Measurements from ENCODE around the gene SNX25. TPM values are rescaled to one million over a fixed set of nuclear protein-coding genes. Genes with fewer than 3 reads are reported as not detected.

Gene SNX25
- total RNA-seq, 1 donor from 2014 or later = 10.9 TPM

DNA sequence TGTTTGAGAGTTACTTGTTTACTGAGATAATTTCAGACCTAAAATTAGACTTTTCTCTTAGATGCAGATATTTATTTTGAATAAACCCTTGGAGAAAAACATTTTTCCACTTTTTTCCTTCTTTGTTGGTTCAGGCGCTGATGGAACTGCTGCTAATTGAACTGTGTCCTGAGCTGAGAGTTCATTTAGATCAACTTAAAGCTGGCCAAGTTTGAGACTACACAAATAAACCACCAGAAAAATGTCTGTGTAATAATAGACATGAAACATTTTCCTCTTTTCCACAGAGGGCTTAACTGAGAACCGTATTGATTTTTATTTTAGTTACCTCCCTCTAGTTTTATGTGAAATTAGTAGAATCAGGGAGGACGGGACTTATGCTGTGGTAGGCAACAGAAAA, 153.9 kb downstream of the SNX25 start:
- no peak overlapping the region for H3K4me3 Mint-ChIP-seq
- H3K36me3 Mint-ChIP-seq = peaks cover under 1% of the 10 kb centered on the region
- H3K27me3 Mint-ChIP-seq (ENCODE audit: low read depth) = no peaks in the 10 kb centered on the region
- H3K9me3 Mint-ChIP-seq = no peaks in the 10 kb centered on the region
- H3K4me1 Mint-ChIP-seq = peaks cover 9% of the 10 kb centered on the region
- TF ChIP-seq, protein P1, sequence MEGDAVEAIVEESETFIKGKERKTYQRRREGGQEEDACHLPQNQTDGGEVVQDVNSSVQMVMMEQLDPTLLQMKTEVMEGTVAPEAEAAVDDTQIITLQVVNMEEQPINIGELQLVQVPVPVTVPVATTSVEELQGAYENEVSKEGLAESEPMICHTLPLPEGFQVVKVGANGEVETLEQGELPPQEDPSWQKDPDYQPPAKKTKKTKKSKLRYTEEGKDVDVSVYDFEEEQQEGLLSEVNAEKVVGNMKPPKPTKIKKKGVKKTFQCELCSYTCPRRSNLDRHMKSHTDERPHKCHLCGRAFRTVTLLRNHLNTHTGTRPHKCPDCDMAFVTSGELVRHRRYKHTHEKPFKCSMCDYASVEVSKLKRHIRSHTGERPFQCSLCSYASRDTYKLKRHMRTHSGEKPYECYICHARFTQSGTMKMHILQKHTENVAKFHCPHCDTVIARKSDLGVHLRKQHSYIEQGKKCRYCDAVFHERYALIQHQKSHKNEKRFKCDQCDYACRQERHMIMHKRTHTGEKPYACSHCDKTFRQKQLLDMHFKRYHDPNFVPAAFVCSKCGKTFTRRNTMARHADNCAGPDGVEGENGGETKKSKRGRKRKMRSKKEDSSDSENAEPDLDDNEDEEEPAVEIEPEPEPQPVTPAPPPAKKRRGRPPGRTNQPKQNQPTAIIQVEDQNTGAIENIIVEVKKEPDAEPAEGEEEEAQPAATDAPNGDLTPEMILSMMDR (IDR thresholded peaks at IDR 0.05; ENCODE audit: unreplicated experiment) = no peak
- H3K27ac Mint-ChIP-seq = no peak overlapping the region
- no peak for DNase-seq (ENCODE audit: low spot score in 2 of 2, unreplicated experiment in 2 of 2)

DNA sequence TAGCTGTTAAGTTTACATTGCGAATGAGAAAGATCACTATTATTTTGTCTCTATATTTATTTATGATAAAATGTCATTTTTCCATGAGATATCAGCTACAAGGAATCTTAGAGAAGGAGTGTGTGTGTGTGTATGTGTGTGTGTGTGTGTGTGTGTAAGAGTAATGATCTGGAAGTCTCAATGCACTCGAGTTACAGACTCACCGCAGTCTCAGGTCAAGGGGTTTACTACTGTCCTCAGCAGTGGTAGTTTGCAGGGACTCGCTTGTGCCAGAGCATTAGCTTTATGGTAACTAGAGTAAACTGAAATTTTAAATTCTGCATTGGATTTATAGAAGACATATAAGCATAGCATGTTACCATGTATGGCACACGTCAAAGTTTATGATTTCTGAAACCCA, 155.5 kb downstream of the SNX25 start:
- Mint-ChIP-seq H3K9me3 (no peaks in the 10 kb centered on the region), H3K4me1 (peaks cover 6% of the 10 kb centered on the region), H3K4me3 (no peak overlapping the region), H3K27me3 (ENCODE audit: low read depth) (no peaks in the 10 kb centered on the region), H3K36me3 (peaks cover 3% of the 10 kb centered on the region), H3K27ac (no peak overlapping the region)
- no peak for DNase-seq (ENCODE audit: low spot score in 2 of 2, unreplicated experiment in 2 of 2)
- TF ChIP-seq, protein P1 (IDR thresholded peaks at IDR 0.05; ENCODE audit: unreplicated experiment) = no peak

DNA sequence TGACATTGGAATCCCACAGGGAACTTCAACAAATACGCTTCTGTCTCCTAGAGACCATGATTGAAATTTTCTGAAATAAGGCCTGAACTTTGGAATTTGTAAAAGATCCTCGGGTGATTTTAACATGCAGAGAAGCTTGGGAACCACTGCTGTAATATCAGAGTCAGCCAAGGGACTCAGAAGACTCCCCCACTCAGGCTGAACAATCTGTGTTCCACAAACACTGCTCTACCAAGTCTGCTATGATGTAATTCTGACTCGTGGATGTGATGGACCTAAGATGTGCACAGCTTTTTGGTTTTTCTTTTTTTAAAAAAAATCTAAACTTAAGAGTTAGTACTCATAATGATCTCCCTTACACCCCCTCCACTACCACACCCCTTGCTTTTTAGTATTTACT, 160.3 kb downstream of the SNX25 start:
- H3K36me3 Mint-ChIP-seq = peaks cover 3% of the 10 kb centered on the region
- no peaks in the 10 kb centered on the region for H3K27me3 Mint-ChIP-seq (ENCODE audit: low read depth)
- no peaks in the 10 kb centered on the region for H3K4me1 Mint-ChIP-seq
- no peak for DNase-seq (ENCODE audit: low spot score in 2 of 2, unreplicated experiment in 2 of 2)
- H3K9me3 Mint-ChIP-seq = no peaks in the 10 kb centered on the region
- TF ChIP-seq, protein P1 (IDR thresholded peaks at IDR 0.05; ENCODE audit: unreplicated experiment) = no peak
- H3K4me3 Mint-ChIP-seq = no peak overlapping the region
- H3K27ac Mint-ChIP-seq = no peak overlapping the region

DNA sequence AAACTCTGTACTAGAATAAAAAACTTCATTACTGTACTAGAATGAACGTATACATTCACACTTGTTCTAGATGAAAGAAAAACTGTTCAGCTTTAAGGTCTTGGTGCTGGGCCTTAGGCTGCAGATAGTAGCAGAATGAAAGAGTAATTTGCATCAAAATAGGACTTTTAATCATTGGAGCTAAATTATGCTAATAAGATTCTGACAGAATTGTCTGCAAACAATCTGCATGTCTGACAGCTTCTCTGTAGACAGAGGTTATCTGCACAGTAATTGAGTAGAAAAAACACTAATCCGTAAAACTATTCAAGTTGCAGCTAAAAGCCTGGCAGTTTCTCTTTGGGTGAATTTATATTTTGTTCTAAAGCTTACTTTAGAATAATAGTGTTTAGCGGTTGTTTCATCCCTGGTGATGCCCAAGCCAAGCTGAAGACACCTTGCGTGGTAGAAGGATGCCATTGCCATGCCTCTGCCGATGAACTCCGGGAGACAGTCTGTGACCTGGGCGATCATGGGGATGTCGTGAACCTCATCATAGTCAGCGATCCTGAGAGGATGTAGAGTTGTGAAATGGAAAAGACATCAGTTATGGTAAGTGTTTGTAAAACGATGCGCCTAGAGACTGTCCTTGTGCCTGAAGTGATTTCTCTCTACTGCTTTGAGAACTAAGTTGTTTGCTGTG, 161.0 kb downstream of the SNX25 start:
- H3K27ac Mint-ChIP-seq = no peak overlapping the region
- H3K27me3 Mint-ChIP-seq (ENCODE audit: low read depth) = no peaks in the 10 kb centered on the region
- TF ChIP-seq, protein P1 (IDR thresholded peaks at IDR 0.05; ENCODE audit: unreplicated experiment) = no peak
- H3K4me3 Mint-ChIP-seq = no peak overlapping the region
- peaks cover 3% of the 10 kb centered on the region for H3K36me3 Mint-ChIP-seq
- no peak for DNase-seq (ENCODE audit: low spot score in 2 of 2, unreplicated experiment in 2 of 2)
- no peaks in the 10 kb centered on the region for H3K4me1 Mint-ChIP-seq
- H3K9me3 Mint-ChIP-seq = no peaks in the 10 kb centered on the region

DNA sequence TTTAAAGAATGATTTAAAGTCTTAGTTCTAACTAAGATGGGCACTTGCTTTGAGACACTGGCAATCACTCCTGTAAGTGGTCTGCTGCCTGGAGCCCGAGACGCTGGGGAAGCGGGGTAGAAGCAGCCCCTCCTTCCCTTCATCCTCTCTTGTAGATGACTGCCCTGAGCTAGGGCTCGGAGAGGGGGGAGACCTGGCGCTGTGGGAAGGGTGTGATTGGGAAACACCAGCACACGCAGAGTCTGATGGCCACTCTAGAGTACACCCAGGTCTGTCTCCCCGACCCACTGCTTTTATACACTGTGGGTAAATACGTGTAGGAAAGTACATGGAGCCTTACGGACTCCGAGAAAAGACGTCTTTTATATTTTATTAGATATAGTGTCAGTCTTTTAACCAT, 162.3 kb downstream of the SNX25 start:
- no peak for DNase-seq (ENCODE audit: low spot score in 2 of 2, unreplicated experiment in 2 of 2)
- H3K9me3 Mint-ChIP-seq = no peaks in the 10 kb centered on the region

More for the DNA sequence above, 162.3 kb downstream of the SNX25 start:
- H3K36me3 Mint-ChIP-seq = peaks cover 3% of the 10 kb centered on the region
- H3K4me1 Mint-ChIP-seq = no peaks in the 10 kb centered on the region
- no peaks in the 10 kb centered on the region for H3K27me3 Mint-ChIP-seq (ENCODE audit: low read depth)
- TF ChIP-seq, protein P1 (IDR thresholded peaks at IDR 0.05; ENCODE audit: unreplicated experiment) = no peak
- H3K4me3 Mint-ChIP-seq = no peak overlapping the region
- no peak overlapping the region for H3K27ac Mint-ChIP-seq

Measured in mesothelial cell of epicardium (in vitro differentiated cells).